ENCODE measurements around the gene FAM76A.

DNA sequence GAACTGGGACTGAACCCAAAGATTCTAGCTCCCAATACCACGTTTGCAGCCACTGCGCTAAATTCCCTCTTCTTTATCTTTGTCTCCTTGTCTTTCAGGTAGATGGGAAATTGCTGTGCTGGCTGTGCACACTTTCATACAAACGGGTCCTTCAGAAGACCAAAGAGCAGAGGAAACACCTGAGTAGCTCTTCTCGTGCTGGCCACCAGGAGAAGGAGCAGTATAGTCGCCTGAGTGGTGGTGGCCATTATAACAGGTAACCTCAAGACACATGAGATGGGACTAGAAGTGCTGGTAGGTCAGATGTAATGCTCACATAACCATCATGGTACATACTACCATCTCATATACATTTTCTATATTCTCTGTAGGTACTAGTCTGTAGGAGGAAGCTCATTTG, 18.8 kb downstream of the FAM76A start:
- TF ChIP-seq, protein P1, sequence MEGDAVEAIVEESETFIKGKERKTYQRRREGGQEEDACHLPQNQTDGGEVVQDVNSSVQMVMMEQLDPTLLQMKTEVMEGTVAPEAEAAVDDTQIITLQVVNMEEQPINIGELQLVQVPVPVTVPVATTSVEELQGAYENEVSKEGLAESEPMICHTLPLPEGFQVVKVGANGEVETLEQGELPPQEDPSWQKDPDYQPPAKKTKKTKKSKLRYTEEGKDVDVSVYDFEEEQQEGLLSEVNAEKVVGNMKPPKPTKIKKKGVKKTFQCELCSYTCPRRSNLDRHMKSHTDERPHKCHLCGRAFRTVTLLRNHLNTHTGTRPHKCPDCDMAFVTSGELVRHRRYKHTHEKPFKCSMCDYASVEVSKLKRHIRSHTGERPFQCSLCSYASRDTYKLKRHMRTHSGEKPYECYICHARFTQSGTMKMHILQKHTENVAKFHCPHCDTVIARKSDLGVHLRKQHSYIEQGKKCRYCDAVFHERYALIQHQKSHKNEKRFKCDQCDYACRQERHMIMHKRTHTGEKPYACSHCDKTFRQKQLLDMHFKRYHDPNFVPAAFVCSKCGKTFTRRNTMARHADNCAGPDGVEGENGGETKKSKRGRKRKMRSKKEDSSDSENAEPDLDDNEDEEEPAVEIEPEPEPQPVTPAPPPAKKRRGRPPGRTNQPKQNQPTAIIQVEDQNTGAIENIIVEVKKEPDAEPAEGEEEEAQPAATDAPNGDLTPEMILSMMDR (IDR thresholded peaks at IDR 0.05; ENCODE audit: borderline replicate concordance, extremely low read depth, low read length, poor library complexity, severe bottlenecking) = no peak
- no peak for TF ChIP-seq EZH2 (IDR thresholded peaks at IDR 0.05; ENCODE audit: borderline replicate concordance, low read depth, low read length, severe bottlenecking)

Measured in DND-41 (cell line).